Measurements from ENCODE around the gene USH1C. TPM values are rescaled to one million over a fixed set of nuclear protein-coding genes. Genes with fewer than 3 reads are reported as not detected.

The USH1C gene
- total RNA-seq, 1 experiment from 2014 or later = 1.0 TPM

DNA sequence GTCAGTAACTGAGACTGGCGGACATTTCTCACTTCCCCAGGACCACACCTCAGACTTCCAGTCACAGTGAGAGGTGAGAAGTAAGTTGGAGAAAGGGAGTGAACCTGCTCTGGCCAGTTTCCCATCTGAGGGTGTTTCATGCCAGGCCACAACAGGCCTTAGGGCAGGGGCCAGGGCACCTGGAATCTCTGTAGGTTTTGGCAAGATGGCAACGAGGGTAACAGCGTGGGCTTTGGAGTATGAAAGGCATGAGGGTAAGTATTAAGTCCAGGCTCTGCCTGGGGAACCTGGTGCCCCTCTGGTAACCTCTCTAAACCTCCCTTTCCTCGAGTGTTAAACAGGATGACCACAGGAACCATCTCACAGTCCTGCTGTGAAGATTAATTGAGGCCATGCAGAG lies 39.1 kb downstream of the USH1C start:
- Histone ChIP-seq H2BK20ac (ENCODE audit: low read depth, low read length, poor library complexity, severe bottlenecking) (no peak overlapping the region), H3K27ac (ENCODE audit: insufficient read length, low read depth, low read length) (no peak overlapping the region), H3K18ac (ENCODE audit: insufficient read length, low read depth, low read length) (no peak overlapping the region), H4K91ac (ENCODE audit: insufficient read length, low read depth, low read length) (no peak overlapping the region), H3K4me2 (ENCODE audit: insufficient read depth, insufficient read length, low read length) (no peak overlapping the region), H3K9me3 (ENCODE audit: control insufficient read depth, low read depth, low read length) (no peaks in the 10 kb centered on the region), H3K56ac (ENCODE audit: insufficient read length, low read depth, low read length) (no peak overlapping the region), H2BK5ac (ENCODE audit: insufficient read length, low read length) (no peak overlapping the region), H2BK15ac (ENCODE audit: low read depth, low read length) (no peak overlapping the region), H3K79me2 (ENCODE audit: insufficient read depth, low read length) (no peaks in the 10 kb centered on the region), H3K4me1 (ENCODE audit: insufficient read depth, low read length) (no peaks in the 10 kb centered on the region), H3K23ac (ENCODE audit: insufficient read length, low read depth, low read length) (no peak overlapping the region), H4K5ac (ENCODE audit: insufficient read length, low read depth, low read length) (no peak overlapping the region), H2BK120ac (ENCODE audit: low read depth, low read length, poor library complexity, severe bottlenecking) (no peak overlapping the region), H4K8ac (replicated peaks; ENCODE audit: insufficient read length, low read depth, low read length) (no peak overlapping the region), H3T11ph (ENCODE audit: low read length) (no peak overlapping the region), H3K14ac (ENCODE audit: insufficient read depth, low read length) (no peak overlapping the region), H4K20me1 (ENCODE audit: control insufficient read depth, insufficient read depth, insufficient read length) (no peaks in the 10 kb centered on the region), H3K79me1 (ENCODE audit: insufficient read depth, low read depth, low read length, poor library complexity, severe bottlenecking) (no peaks in the 10 kb centered on the region), H2AFZ (ENCODE audit: low read length) (no peak overlapping the region), H3K9ac (ENCODE audit: extremely low read depth, insufficient read length, low read length) (no peak overlapping the region), H2BK12ac (ENCODE audit: insufficient read length, low read depth, low read length) (no peak overlapping the region), H2AK5ac (ENCODE audit: insufficient read length, low read length) (no peak overlapping the region), H3K4ac (ENCODE audit: low read depth, low read length) (no peak overlapping the region), H3K27me3 (ENCODE audit: insufficient read depth, low read length) (no peaks in the 10 kb centered on the region), H3K23me2 (ENCODE audit: insufficient read length, low read depth, low read length, poor library complexity, severe bottlenecking) (no peaks in the 10 kb centered on the region)
- no peak overlapping the region for H3K4me3 Mint-ChIP-seq
- no peaks in the 10 kb centered on the region for H3K9me3 Mint-ChIP-seq
- no peak for TF ChIP-seq CTCF (conservative IDR thresholded peaks at IDR 0.05)
- peaks cover 0 to 5% of the 10 kb centered on the region in 2 experiments; a peak in 2 of 4 replicates for H3K4me1 Mint-ChIP-seq
- WGBS (ENCODE audit: extremely low coverage, insufficient read length, low lambda C conversion rate) = no CpG with 5 or more reads among the region's 4 CpGs
- H3K27me3 Mint-ChIP-seq (ENCODE audit: low read depth) = peaks cover 18% of the 10 kb centered on the region
- no peak for DNase-seq
- H3K36me3 Mint-ChIP-seq (ENCODE audit: insufficient read depth in 1 of 3, low read depth in 3 of 3) = no peaks in the 10 kb centered on the region
- H3K27ac Mint-ChIP-seq = no peak overlapping the region
